CD4-positive, alpha-beta T cell treated with Interleukin-10 for 1 hour (primary cell): ENCODE results near the gene ASCL1.

Experiments used
- DNase-seq: peaks from one replicate; pipeline ENCODE4 v3.0.0-alpha.2; 2020

Gene ASCL1

DNA sequence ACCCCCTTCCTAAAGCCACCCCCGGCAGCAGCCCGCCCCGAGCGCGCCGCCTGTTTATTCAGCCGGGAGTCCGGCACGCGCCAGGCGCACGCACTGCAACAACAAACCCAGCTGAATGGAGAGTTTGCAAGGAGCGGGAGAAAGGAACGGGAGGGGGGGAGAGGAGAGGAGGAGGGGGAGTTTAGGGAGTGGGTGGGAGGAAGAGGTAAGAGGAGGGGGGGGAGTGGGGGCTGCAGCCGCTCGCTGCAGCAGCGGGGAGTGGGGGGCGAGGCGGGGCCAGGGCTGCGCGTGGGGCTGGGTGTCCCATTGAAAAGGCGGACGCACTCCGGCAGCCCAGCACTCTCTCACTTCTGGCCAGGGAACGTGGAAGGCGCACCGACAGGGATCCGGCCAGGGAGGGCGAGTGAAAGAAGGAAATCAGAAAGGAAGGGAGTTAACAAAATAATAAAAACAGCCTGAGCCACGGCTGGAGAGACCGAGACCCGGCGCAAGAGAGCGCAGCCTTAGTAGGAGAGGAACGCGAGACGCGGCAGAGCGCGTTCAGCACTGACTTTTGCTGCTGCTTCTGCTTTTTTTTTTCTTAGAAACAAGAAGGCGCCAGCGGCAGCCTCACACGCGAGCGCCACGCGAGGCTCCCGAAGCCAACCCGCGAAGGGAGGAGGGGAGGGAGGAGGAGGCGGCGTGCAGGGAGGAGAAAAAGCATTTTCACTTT lies at the start of gene ASCL1:
Gene ASCL1, plus strand, starts transcription at position 336 of the 712 bp plus-strand sequence. CDS start 571 bp downstream, outside the sequence.
- DNase-seq = no peak

GRCh38 chr12:102907918-102908317 lies 49.6 kb upstream of the ASCL1 start:
- no peak for DNase-seq

GRCh38 chr12:102910137-102910536 lies 47.3 kb upstream of the ASCL1 start:
- DNase-seq = no peak

DNA sequence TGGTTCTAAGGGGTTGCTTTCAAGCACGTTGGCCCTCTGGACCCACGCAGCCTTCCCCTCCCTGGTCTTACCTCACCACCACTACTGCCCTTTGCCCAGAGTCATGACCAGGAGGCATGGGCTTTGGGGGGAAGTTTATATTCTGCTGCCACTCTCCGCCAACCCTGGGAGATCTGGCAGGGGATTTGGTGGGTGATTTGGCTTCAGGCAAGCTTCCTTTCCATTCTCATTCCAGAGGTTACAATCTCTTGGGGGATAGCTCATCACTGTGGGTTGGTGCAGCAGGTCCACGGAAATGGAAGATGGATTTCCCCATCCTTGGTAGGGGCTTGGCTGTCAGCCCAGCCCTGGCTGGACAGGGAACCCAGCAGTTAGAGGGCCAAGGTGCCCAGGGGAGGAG lies 46.7 kb upstream of the ASCL1 start:
- no peak for DNase-seq

DNA sequence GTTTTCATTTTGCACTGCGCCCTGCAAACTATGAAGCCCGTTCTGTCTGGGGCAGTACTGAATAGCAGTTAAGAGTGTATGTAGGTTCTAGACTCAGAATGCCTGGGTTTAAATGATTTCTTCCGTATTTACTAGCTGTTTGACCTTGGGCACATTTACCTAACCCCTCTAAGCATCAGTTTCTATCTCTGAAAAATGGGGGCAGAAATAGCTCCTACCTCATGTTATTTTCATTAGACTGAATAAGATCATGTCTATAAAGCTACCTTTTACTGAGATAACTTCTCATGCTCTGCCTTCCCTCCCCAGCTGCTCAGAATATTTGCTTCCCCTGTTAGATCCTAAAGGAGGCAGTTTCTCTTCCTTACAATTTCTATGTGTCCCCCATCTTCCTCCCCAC lies 46.2 kb upstream of the ASCL1 start:
- DNase-seq = no peak

DNA sequence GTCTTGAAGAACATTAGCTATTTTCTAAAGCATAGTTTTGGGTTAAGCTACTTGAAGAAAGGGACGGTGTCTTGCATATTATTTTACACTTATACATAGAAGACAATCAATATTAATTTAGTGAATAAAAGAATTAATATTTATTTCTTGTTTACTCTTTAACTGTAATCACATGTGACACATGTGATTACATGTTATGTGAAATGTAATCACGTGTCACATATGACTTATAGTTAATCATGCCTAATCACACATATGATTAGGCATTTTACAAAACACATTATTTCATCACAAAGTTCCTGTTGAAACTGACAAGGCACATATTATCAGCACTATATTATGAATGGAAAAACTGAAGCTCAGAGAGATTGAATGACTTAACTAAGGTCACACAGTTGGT lies 45.2 kb upstream of the ASCL1 start:
- DNase-seq = no peak

DNA sequence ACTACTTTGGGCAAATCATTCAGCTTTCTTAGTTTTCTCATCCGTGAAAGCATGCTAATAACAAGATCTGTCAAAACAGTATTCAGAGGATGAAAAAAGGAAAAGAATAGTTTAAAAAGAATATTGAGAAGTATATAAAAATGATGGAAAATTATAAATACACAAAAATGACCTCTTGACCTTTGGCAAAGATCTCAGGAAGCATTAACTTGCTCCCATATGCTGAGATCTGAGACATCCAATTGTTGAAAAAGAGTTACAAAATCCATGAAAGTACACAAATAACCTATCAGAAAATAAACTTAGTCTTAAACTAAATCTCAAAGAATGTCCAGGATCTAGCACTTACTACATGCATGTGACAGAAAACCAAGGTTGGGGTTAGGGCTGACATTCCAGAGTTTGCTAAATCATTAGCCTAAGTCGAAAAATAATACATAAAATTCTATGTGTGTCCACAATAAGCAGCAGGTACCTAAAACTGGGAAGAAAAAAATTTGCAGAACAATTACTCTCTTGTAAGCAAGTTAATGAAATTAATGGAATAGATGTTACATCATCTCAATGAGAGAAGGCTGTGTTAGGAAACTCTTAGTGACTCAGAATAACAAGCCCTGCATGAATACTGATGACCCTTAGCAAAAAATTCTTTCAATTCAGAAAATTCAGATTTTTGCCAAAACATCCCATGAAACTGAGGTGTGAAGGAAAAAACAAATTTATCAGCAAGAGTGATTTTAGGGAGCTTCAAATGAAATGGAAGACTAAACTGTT lies 43.8 kb upstream of the ASCL1 start:
- no peak for DNase-seq

GRCh38 chr12:102916252-102917025 lies 41.0 kb upstream of the ASCL1 start:
- no peak for DNase-seq

DNA sequence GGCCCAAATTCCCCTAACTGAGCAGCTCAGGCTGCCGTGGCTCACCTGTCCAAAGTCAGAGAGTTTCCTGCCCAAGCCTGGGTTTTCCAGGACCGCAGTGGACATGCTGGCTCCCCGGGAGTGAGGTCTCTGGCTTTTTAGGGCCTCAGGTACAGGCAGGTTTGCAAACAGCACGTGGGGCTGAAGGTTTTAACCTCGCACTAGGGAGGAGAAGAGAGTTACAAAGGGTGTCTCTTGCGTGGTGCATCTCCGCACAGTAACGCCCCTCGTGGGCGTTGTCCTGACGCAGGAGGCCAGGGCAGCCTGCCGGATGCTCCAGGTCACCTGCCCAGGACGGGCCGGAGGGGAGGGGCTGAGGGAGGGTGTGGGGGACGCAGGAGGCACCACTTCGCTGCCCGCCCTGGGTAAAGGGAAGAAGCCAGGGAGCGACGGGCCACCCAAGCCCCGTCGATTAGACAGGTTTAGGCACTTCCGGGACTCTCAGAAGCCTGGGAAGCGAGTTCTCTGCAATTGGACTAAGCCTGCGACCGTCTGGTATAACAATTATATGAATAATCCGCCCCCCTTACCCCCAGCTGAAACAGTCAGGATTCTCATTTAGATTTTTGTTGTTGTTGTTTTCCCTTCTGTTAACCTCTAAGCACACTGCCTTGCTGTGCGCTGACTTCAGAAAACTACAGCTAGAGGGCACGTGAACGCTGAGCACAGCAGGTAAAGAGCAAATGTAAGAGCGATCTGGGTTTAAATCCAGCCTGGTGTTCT lies 40.3 kb upstream of the ASCL1 start, which contains the start of gene PAH:
Gene PAH, minus strand, starts transcription at position 219 of the 762 bp plus-strand sequence. Its CDS starts 114 bp downstream, at position 105.
- peak; percentile 3 for DNase-seq

DNA sequence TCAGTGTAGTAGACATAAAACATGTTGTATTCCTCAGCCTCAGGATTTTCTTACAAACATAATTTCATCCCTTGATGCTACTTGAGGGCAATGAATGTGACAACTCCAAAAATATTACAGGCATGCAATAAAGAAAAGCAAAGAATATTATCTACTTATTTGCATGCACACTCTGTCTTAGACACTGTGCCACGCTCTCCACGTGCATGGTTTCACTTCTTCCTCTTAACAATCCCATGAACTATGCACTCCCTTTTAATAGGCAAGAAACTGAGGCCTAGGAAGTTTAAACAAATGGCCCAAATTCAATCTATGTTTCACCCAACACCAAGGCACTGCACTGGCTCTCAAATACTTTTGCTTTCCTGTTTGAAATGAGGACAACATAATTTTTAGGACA lies 38.6 kb upstream of the ASCL1 start:
- no peak for DNase-seq

- no peak for DNase-seq
Measured at GRCh38 chr12:102920271-102920670, 37.2 kb upstream of the ASCL1 start.

- DNase-seq = no peak
Measured at GRCh38 chr12:102921240-102921639, 36.2 kb upstream of the ASCL1 start.

GRCh38 chr12:102927220-102927619 lies 30.3 kb upstream of the ASCL1 start:
- no peak for DNase-seq

DNA sequence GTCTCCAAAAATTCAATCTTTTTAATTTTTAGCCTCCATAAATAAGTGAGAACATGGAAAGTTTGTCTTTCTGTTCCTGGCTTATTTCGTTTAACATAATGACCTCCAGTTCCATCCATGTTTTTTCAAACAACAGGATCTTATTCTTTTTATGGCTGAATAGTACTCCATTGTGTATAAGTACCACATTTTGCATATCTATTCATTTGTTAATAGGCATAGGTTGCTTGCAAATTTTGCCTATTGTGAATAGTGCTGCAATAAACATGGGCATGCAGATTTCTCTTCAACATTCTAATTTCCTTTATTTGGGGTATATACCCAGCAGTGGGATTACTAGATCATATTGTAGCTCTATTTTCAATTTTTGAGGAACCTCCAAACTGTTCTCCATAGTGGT lies 24.3 kb upstream of the ASCL1 start:
- no peak for DNase-seq

DNA sequence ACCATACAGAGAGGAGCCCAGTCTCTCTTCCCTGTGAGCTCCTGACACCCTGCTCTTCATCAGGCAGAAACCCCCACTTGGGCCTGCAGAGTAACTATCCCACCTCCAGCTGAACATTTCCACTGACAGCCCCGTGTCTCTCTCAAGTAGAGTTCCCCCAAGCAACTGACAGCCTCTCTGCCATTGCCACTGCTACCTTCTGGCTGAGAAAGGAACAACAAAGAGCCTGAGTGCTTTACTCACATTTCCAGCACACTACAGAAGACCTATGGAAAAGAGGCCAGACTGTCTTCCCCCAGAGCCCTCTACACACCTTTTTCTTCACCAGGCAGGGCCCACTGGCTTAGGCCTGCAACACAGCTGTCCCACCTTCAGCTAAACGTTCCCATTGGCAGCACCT lies 18.4 kb upstream of the ASCL1 start:
- no peak for DNase-seq

DNA sequence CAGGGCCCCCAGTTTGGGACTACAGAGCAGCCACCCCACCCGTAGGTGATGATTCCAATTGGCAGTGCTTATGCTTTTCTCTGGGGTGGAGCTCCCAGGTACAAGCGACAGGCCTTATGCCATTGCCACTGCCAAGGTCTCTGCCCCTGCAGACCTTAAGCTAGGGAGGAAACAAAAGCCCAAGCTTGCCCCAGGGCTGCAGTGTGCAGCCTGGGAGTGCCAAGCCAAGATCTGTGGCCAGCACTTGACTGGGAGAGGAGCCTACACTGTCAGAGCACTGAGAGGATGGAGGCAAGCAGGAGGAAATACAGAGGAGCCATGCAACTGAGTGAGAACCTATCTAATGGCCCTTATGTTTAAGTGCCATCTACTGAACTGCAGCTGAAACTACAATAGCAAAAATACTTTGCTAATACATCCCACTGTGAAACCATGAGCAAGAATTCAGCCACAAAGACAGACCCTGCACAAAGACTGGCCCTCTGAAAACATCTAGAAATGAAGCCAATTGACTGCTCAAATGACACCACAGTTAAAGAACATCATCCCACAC lies 17.7 kb upstream of the ASCL1 start:
- DNase-seq = no peak

GRCh38 chr12:102946042-102946441 lies 11.4 kb upstream of the ASCL1 start:
- DNase-seq = no peak

GRCh38 chr12:102948941-102949352 lies 8.5 kb upstream of the ASCL1 start:
- peak; percentile 43 for DNase-seq

DNA sequence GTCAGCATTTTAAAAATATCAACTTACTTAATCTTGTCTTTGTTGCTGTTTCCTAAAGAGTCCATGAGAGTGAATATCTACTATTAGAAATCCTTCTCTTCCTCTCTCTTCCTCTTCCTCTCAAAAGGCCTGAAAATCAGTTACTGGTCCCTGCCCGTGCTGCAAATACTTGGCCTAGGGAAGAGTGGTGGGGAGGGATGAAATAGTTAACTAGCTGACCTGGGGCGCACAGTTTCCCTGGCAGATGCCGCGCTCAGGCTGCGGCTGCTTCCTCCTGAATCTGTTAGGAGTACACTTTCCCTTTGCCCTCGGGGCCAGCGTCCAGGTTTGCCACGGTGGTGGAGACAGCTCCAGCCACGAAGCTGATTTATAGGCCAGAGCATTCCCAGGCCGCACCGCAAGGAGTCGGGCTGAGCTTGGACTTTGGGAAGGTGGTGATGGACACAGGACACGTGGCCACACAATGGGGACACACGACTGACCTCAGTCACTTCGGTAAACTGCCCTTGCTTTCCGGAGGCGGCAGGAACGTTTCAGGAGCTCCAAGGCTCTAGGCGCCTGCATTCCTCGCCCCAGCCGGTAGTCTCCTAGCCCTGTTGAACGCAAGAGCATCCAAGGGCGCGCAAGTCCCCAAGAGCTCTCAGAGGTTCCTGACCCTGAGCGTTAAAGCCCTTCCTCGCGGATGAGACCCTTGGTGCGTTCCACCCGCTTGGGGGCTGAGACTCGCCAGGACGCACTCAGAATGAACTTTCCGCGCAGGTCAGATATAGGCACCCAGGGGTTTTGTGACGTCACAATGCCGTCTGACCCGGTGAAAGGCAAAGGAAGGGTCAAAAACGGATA lies 7.1 kb upstream of the ASCL1 start:
- DNase-seq = no peak

GRCh38 chr12:102950950-102951619 lies 6.4 kb upstream of the ASCL1 start:
- DNase-seq = no peak

DNA sequence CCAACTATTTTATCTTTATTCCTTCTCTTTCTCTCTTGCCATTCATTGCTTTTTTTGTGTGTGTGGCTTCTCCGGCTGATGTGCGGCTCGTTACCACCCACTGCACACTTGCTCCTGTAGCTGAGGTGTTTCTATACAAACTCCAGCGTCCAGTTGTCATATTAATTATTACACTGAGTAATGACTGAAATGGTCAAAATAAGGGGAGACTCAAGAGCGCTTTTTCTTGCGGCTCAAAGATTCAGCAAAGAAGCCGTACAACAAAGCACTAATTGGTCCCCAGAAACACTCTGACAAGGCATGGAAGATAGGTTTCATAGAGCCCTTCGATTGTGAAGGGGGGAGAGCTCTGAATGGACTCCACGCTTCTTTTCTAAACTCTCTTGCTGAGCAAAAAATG lies 5.6 kb upstream of the ASCL1 start:
- DNase-seq = no peak
